ENCODE results near the gene TP53BP1.
A peak's percentile ranks its signal among the peaks of the same experiment; 100 is the strongest.

Gene TP53BP1

GRCh38 chr15:43404130-43404529, 88.8 kb downstream of the TP53BP1 start:
- no peak for TF ChIP-seq CTCF (IDR thresholded peaks at IDR 0.05)

- TF ChIP-seq CTCF (IDR thresholded peaks at IDR 0.05), result no peak
Observed at GRCh38 chr15:43403616-43404015, 89.3 kb downstream of the TP53BP1 start.

- no peak for TF ChIP-seq CTCF (IDR thresholded peaks at IDR 0.05)
Observed at GRCh38 chr15:43402255-43402654, 90.7 kb downstream of the TP53BP1 start.

GRCh38 chr15:43390723-43391122, 102.2 kb downstream of the TP53BP1 start:
- TF ChIP-seq CTCF (IDR thresholded peaks at IDR 0.05), result no peak

GRCh38 chr15:43383070-43383469, 109.9 kb downstream of the TP53BP1 start:
- TF ChIP-seq CTCF (IDR thresholded peaks at IDR 0.05), result no peak

- TF ChIP-seq CTCF (IDR thresholded peaks at IDR 0.05), result no peak
Observed at GRCh38 chr15:43382310-43382709, 110.6 kb downstream of the TP53BP1 start.

- no peak for TF ChIP-seq CTCF (IDR thresholded peaks at IDR 0.05)
Observed at GRCh38 chr15:43378601-43379000, 114.4 kb downstream of the TP53BP1 start.

- TF ChIP-seq CTCF (IDR thresholded peaks at IDR 0.05), result peak; percentile 77
Observed at GRCh38 chr15:43376017-43376705, 116.8 kb downstream of the TP53BP1 start.

Measured in LNCAP (cell line).